ENCODE data around the gene PIGO. TPM values are rescaled to one million over a fixed set of nuclear protein-coding genes. Genes with fewer than 3 reads are reported as not detected.

Gene PIGO
- total and polyA plus RNA-seq, 2 of the 8 experiments (the other 6 are each of a cell fraction or from before 2014, with no cell fraction given), result 20.5 to 31.3 TPM

DNA sequence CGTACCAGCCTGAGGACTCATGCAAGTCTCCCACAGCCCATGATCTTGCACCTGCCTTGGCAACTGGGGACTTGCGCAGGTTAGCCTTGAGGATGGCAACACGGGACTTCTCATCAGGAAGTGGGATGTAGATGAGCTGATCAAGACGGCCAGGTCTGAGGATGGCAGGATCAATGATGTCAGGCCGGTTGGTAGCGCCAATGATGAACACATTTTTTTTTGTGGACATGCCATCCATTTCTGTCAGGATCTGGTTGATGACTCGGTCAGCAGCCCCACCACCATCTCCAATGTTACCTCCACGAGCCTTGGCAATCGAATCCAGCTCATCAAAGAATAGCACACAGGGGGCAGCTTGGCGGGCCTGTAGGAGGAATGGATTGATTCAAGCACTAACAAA, 37.0 kb downstream of the PIGO start:
- Histone ChIP-seq H2BK120ac (replicated peaks; ENCODE audit: low read depth, low read length) (no peak overlapping the region), H3K36me3 (ENCODE audit: control insufficient read depth in 2 of 4, insufficient read depth in 4 of 4, low read length in 3 of 4) (peaks cover 77 to 94% (median 88%) of the 10 kb centered on the region in 4 experiments), H2AFZ (ENCODE audit: low read length) (no peak overlapping the region), H2BK12ac (ENCODE audit: low read depth, low read length) (no peak overlapping the region), H4K5ac (ENCODE audit: insufficient read length, low read depth, low read length) (no peak overlapping the region), H3K23ac (ENCODE audit: insufficient read length) (no peak overlapping the region), H3K23me2 (ENCODE audit: low read depth, low read length) (no peaks in the 10 kb centered on the region), H3K27me3 (replicated peaks in 1 of 4; ENCODE audit: control insufficient read depth in 3 of 4, extremely low read depth in 1 of 4, insufficient read depth in 3 of 4, low read length in 3 of 4) (no peaks in the 10 kb centered on the region), H3K4ac (replicated peaks; ENCODE audit: insufficient read length, low read depth, low read length) (no peak overlapping the region), H3K56ac (replicated peaks; ENCODE audit: insufficient read length, low read depth, low read length) (no peak overlapping the region), H4K91ac (replicated peaks; ENCODE audit: insufficient read length, low read length) (no peak overlapping the region), H3K4me2 (ENCODE audit: insufficient read depth in 1 of 2, low read depth in 2 of 2, low read length in 2 of 2) (no peak overlapping the region), H3K4me3 (ENCODE audit: extremely low read depth in 1 of 4, insufficient read depth in 2 of 4, low read depth in 3 of 4, low read length in 4 of 4) (no peak overlapping the region), H4K20me1 (replicated peaks in 1 of 2; ENCODE audit: control insufficient read depth in 1 of 2, insufficient read depth in 2 of 2, low read length in 2 of 2) (peaks cover 5 to 18% of the 10 kb centered on the region in 2 experiments), H2BK5ac (ENCODE audit: low read depth, low read length) (no peak overlapping the region), H3K14ac (ENCODE audit: insufficient read length) (no peak overlapping the region), H2BK20ac (ENCODE audit: low read length) (no peak overlapping the region), H3K18ac (ENCODE audit: extremely low read depth, low read length) (no peak overlapping the region), H3K4me1 (replicated peaks in 1 of 4; ENCODE audit: control insufficient read depth in 3 of 4, insufficient read depth in 4 of 4, low read length in 3 of 4) (no peaks in the 10 kb centered on the region), H3K79me2 (ENCODE audit: control insufficient read depth in 1 of 2, insufficient read depth in 2 of 2, low read length in 2 of 2) (no peaks in the 10 kb centered on the region), H3K9me3 (ENCODE audit: insufficient read depth in 2 of 2, low read depth in 1 of 2, low read length in 1 of 2) (no peaks in the 10 kb centered on the region; a peak in 1 of 4 replicates), H4K8ac (ENCODE audit: extremely low read depth, insufficient read depth, low read length) (no peak overlapping the region), H3K9ac (replicated peaks in 1 of 4; ENCODE audit: extremely low read depth in 1 of 4, low read depth in 3 of 4, low read length in 3 of 4) (no peak overlapping the region), H3K27ac (ENCODE audit: low read depth, low read length) (no peak overlapping the region), H3K79me1 (ENCODE audit: low read depth, low read length) (no peaks in the 10 kb centered on the region; the same call in 1 of the 2 replicates), H2AK5ac (ENCODE audit: low read depth, low read length) (no peak overlapping the region), H2BK15ac (ENCODE audit: low read length) (no peak overlapping the region)
- TF ChIP-seq SAP30 (IDR thresholded peaks at IDR 0.05; ENCODE audit: insufficient read depth, insufficient replicate concordance, low read length), result no peak
- no peak for TF ChIP-seq KDM1A (IDR thresholded peaks at IDR 0.05; ENCODE audit: borderline replicate concordance, low read length)
- TF ChIP-seq, protein P1, sequence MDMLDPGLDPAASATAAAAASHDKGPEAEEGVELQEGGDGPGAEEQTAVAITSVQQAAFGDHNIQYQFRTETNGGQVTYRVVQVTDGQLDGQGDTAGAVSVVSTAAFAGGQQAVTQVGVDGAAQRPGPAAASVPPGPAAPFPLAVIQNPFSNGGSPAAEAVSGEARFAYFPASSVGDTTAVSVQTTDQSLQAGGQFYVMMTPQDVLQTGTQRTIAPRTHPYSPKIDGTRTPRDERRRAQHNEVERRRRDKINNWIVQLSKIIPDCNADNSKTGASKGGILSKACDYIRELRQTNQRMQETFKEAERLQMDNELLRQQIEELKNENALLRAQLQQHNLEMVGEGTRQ (IDR thresholded peaks at IDR 0.05; ENCODE audit: low read length), result no peak
- TF ChIP-seq POU5F1 (IDR thresholded peaks at IDR 0.05; ENCODE audit: low read depth, low read length), result no peak
- no peak for TF ChIP-seq CBX5 (IDR thresholded peaks at IDR 0.05; ENCODE audit: low read depth, low read length)
- DNase-seq (ENCODE audit: low read depth in 1 of 2, low spot score in 2 of 2) (no peak), FAIRE-seq (no peak)
- POLR2A ChIA-PET (ENCODE audit: partially characterized antibody), result interaction anchor here (0.6 to 2.3 kb wide), 8 partner anchors 9 to 412 kb away, joined by 3 to 11 read pairs (median 4); partner anchors contain the start of gene VCP
- CTCF ChIA-PET (ENCODE audit: partially characterized antibody), result interaction anchor here (1.0 to 1.6 kb wide), 4 partner anchors 8 to 299 kb away, joined by 3 to 8 read pairs (median 4); no protein-coding TSS in a partner anchor
- WGBS, 2 experiments (ENCODE audit: extremely low coverage in 1 of 2, insufficient coverage in 1 of 2, insufficient read length in 1 of 2, insufficient replicate concordance in 2 of 2, low coverage in 1 of 2, low lambda C conversion rate in 2 of 2, missing lambda C conversion rate in 1 of 2), result 94% methylated on average over 10 of the region's 10 CpGs; no CpG with 5 or more reads in 1 of the 2 experiments
